Epithelial cell of proximal tubule (primary cell): ENCODE data around the gene ADGRB2. TPM values are rescaled to one million over a fixed set of nuclear protein-coding genes. Genes with fewer than 3 reads are reported as not detected.

Experiments
- DNase-seq: peaks from one replicate; pipeline ENCODE4 v3.0.0-alpha.2; 2011; ENCODE audit warnings: low read depth
- H3K4me3 ChIP-seq: 2 replicates; pipeline ENCODE4 v1.5.1; 2011; ENCODE audit warnings: low read depth, mild to moderate bottlenecking, low read length
- total RNA-seq: library from RNA; depleted of rRNA; stranded (reverse); fragments of >200 nt; gene quantifications from 2 replicates; pipeline ENCODE4 v1.2.3, GENCODE V29; 2015
- TF ChIP-seq, protein P1 (sequence below): conservative IDR thresholded peaks from 2 replicates; pipeline ENCODE4 v1.5.1; 2012; ENCODE audit warnings: low read depth, mild to moderate bottlenecking, low read length

Gene ADGRB2
- total RNA-seq, 1 donor from 2014 or later, result 1.2 TPM

DNA sequence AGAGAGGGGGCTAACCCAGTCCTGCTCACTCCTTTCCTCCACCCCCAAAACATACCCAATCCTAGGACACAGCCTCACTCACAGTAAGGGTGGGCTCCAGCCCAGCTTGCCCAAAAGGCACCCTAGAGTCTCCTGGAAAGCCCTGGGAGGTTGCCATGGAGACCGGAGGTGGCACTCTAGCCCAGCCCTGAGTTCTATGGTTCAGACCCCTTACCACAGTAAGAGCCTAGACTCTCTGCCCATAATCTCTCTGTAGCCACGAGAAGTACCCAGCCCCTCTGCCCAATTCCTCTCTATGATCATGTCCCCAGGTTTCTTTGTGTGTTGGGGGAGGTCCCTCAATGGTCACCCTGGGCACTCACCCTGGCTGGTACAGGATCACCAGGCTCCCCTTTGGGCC lies 74.8 kb downstream of the ADGRB2 start:
- no peak overlapping the region for H3K4me3 ChIP-seq
- no peak for DNase-seq
- TF ChIP-seq, protein P1, sequence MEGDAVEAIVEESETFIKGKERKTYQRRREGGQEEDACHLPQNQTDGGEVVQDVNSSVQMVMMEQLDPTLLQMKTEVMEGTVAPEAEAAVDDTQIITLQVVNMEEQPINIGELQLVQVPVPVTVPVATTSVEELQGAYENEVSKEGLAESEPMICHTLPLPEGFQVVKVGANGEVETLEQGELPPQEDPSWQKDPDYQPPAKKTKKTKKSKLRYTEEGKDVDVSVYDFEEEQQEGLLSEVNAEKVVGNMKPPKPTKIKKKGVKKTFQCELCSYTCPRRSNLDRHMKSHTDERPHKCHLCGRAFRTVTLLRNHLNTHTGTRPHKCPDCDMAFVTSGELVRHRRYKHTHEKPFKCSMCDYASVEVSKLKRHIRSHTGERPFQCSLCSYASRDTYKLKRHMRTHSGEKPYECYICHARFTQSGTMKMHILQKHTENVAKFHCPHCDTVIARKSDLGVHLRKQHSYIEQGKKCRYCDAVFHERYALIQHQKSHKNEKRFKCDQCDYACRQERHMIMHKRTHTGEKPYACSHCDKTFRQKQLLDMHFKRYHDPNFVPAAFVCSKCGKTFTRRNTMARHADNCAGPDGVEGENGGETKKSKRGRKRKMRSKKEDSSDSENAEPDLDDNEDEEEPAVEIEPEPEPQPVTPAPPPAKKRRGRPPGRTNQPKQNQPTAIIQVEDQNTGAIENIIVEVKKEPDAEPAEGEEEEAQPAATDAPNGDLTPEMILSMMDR, result no peak

DNA sequence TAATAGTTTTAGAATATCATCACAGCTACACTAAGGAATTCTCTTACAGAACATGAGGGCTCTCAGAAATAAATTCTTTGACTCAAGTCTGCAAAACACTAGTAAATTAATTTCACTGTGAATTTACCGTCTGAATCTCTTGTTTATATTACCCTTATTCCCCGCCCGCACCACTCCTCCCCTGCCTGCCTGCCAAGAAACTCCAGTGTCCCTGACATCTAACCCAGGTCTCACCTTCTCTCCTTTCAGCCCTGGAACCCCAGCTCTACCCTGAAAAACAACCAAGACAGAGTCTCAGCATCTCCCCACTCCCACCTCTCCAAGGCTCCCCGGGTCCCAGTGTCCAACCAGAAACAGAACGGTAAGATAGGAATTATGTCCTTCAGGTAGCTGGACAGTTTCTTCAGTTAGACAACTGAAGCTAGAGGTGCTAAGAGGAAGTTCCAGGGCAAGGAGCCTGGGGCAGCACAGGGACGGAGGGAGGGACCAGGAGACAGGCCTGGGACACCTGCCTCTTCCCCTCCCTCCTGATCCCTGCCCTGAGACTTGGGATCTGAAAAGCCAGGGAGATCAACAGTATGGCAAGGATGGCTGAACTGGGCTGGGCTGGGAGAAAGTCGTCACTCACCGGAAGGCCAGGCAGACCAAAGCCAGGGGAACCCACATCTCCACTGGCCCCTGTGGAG lies 75.8 kb downstream of the ADGRB2 start:
- no peak for DNase-seq
- TF ChIP-seq, protein P1, result no peak
- no peak overlapping the region for H3K4me3 ChIP-seq

DNA sequence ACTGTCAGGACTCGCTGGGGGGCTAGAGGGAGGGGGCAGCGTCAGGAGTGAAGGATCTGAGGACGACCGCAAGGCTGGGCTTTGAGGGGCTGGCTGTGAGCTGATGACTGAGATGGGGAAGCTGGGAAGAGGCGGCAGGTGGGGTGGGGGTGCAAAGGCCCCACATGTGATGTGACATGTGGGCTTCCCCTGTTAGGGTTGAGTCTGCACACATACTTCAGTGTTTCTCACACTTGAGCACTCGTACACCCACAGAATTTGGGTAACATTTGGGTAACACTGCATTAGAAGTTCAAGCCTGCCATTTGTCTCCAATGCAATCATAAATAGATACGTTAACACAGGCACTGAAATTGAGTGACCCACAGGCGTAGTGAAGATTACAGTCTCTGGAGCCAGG lies 76.5 kb downstream of the ADGRB2 start:
- TF ChIP-seq, protein P1, result no peak
- DNase-seq, result no peak
- H3K4me3 ChIP-seq, result no peak overlapping the region

GRCh38 chr1:31685795-31686194 lies 78.3 kb downstream of the ADGRB2 start:
- DNase-seq, result no peak
- H3K4me3 ChIP-seq, result no peak overlapping the region
- TF ChIP-seq, protein P1, result no peak

DNA sequence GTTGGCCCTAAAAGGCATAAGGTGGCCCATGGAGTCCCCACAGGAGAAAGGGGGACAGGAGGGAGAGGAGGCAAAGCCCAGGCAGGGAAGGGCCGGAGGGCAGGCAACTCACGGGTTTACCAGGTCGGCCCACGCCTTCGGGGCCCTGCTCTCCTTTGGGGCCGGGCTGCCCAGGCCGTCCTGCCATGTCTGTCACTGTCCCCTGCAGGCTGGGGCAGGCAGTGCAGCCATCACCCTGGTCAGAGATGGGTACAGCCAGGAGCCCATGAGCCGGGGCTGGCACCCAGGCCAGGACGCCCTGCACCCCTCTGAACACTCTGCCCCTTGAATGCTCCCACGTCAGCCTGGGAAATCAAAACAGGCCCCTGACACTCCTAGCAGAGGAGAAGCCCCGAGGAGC lies 80.1 kb downstream of the ADGRB2 start:
- H3K4me3 ChIP-seq, result no peak overlapping the region
- DNase-seq, result no peak
- TF ChIP-seq, protein P1, result peak; percentile 56

DNA sequence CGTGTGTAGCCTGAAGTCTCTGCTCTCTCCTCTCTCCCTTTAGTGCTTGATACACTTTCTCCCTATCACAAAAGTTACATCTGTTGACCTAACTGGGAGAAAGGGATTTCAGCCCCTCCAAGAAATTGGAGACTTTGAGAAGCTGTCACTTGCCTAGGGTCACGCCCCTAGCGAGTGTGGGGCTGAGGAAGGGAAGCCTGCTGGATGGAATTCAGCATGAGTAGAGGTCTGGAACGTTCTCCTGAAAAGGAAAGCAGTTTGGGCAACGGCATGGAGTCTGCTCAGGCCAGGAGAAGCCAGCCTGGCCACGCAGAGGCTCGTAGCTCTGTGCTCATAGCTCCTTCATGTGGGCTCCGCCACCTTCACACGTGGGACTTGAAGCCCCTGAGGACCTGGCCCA lies 82.7 kb downstream of the ADGRB2 start:
- H3K4me3 ChIP-seq, result no peak overlapping the region
- no peak for DNase-seq
- TF ChIP-seq, protein P1, result no peak

- TF ChIP-seq, protein P1, result no peak
- no peak overlapping the region for H3K4me3 ChIP-seq
- no peak for DNase-seq
Observed at GRCh38 chr1:31679676-31680230, 84.4 kb downstream of the ADGRB2 start.
